Stimulated activated naive CD8-positive, alpha-beta T cell treated with anti-CD3 and anti-CD28 coated beads, Interleukin-15, Interleukin-2, amounts not matched to agents 100 ng/mL and 50 ng/mL, for 24 hours (primary cell): Measurements from ENCODE around the gene CCNL2.
"Not testable (repeated sequence)": the region's sequence is repeated elsewhere in the genome, so short reads cannot be mapped to it uniquely, and the experiment has no call there.

Experiments used
- H3K27ac Mint-ChIP-seq: one replicate; pipeline ENCODE4 v1.8.0; 2021; ENCODE audit warnings: mild to moderate bottlenecking, mixed read lengths
- H3K27me3 Mint-ChIP-seq: one replicate; pipeline ENCODE4 v1.8.0; 2021; ENCODE audit warnings: mixed read lengths
- H3K36me3 Mint-ChIP-seq: one replicate; pipeline ENCODE4 v1.8.0; 2021; ENCODE audit warnings: low read depth, mixed read lengths
- H3K4me1 Mint-ChIP-seq: one replicate; pipeline ENCODE4 v1.8.0; 2021; ENCODE audit warnings: low read depth, mixed read lengths
- H3K4me3 Mint-ChIP-seq: one replicate; pipeline ENCODE4 v1.8.0; 2021; ENCODE audit warnings: mild to moderate bottlenecking, mixed read lengths
- H3K9me3 Mint-ChIP-seq: one replicate; pipeline ENCODE4 v1.8.0; 2021; ENCODE audit warnings: mixed read lengths

CCNL2 gene

GRCh38 chr1:1435106-1435903 is 36.2 kb upstream of the CCNL2 start, which contains the start of gene VWA1:
Gene VWA1 (plus strand): TSS chr1:1435690. CDS start chr1:1435749, 59 bp downstream.
- H3K27me3 Mint-ChIP-seq = peaks cover 8% of the 10 kb centered on the region
- H3K27ac Mint-ChIP-seq = peak within 1 kb of the TSS; percentile 65
- H3K9me3 Mint-ChIP-seq = no peaks in the 10 kb centered on the region

GRCh38 chr1:1434824-1435105 is 35.6 kb upstream of the CCNL2 start:
- Mint-ChIP-seq H3K4me1 (peaks cover 20% of the 10 kb centered on the region), H3K27me3 (peaks cover 12% of the 10 kb centered on the region), H3K4me3 (peak overlapping the region; percentile 63), H3K36me3 (no peaks in the 10 kb centered on the region), H3K27ac (peak overlapping the region; percentile 65), H3K9me3 (no peaks in the 10 kb centered on the region)

More at GRCh38 chr1:1435106-1435903, 36.2 kb upstream of the CCNL2 start, which contains the start of gene VWA1:
- Mint-ChIP-seq H3K36me3 (no peaks in the 10 kb centered on the region), H3K4me3 (peak within 1 kb of the TSS; percentile 63), H3K4me1 (peaks cover 20% of the 10 kb centered on the region)

GRCh38 chr1:1434131-1434823 is 35.1 kb upstream of the CCNL2 start:
- Mint-ChIP-seq H3K9me3 (no peaks in the 10 kb centered on the region), H3K4me3 (no peak overlapping the region), H3K27me3 (peaks cover 17% of the 10 kb centered on the region), H3K4me1 (peaks cover 20% of the 10 kb centered on the region), H3K27ac (no peak overlapping the region), H3K36me3 (no peaks in the 10 kb centered on the region)

- Mint-ChIP-seq H3K36me3 (no peaks in the 10 kb centered on the region), H3K4me1 (peaks cover 20% of the 10 kb centered on the region), H3K4me3 (peak overlapping the region; percentile 51), H3K9me3 (no peaks in the 10 kb centered on the region), H3K27me3 (peaks cover 17% of the 10 kb centered on the region), H3K27ac (peak overlapping the region; percentile 55)
Observed at GRCh38 chr1:1433804-1434130, 34.6 kb upstream of the CCNL2 start.

- H3K36me3 Mint-ChIP-seq = no peaks in the 10 kb centered on the region
- H3K4me3 Mint-ChIP-seq = peak overlapping the region; percentile 51
- peaks cover 23% of the 10 kb centered on the region for H3K4me1 Mint-ChIP-seq
- H3K27me3 Mint-ChIP-seq = peaks cover 21% of the 10 kb centered on the region
- H3K27ac Mint-ChIP-seq = peak overlapping the region; percentile 55
- H3K9me3 Mint-ChIP-seq = no peaks in the 10 kb centered on the region
Observed at GRCh38 chr1:1432951-1433803, 34.0 kb upstream of the CCNL2 start.

- Mint-ChIP-seq H3K27ac (no peak overlapping the region), H3K27me3 (peaks cover 21% of the 10 kb centered on the region), H3K4me1 (peaks cover 23% of the 10 kb centered on the region), H3K9me3 (no peaks in the 10 kb centered on the region), H3K36me3 (no peaks in the 10 kb centered on the region), H3K4me3 (no peak overlapping the region)
Observed at GRCh38 chr1:1432274-1432950, 33.3 kb upstream of the CCNL2 start.

- H3K27ac Mint-ChIP-seq = no peak overlapping the region
- H3K4me1 Mint-ChIP-seq = peaks cover 23% of the 10 kb centered on the region
- peaks cover 21% of the 10 kb centered on the region for H3K27me3 Mint-ChIP-seq
- H3K36me3 Mint-ChIP-seq = no peaks in the 10 kb centered on the region
- H3K9me3 Mint-ChIP-seq = no peaks in the 10 kb centered on the region
- no peak overlapping the region for H3K4me3 Mint-ChIP-seq
Observed at GRCh38 chr1:1431845-1432273, 32.7 kb upstream of the CCNL2 start.

GRCh38 chr1:1430992-1431844 is 32.1 kb upstream of the CCNL2 start:
- Mint-ChIP-seq H3K9me3 (no peaks in the 10 kb centered on the region), H3K4me1 (peaks cover 22% of the 10 kb centered on the region), H3K27me3 (peaks cover 18% of the 10 kb centered on the region), H3K36me3 (no peaks in the 10 kb centered on the region), H3K4me3 (no peak overlapping the region), H3K27ac (no peak overlapping the region)

- Mint-ChIP-seq H3K4me1 (peaks cover 20% of the 10 kb centered on the region), H3K27ac (no peak overlapping the region), H3K4me3 (no peak overlapping the region), H3K27me3 (peaks cover 18% of the 10 kb centered on the region), H3K36me3 (no peaks in the 10 kb centered on the region), H3K9me3 (no peaks in the 10 kb centered on the region)
Observed at GRCh38 chr1:1430114-1430982, 31.2 kb upstream of the CCNL2 start.

GRCh38 chr1:1429671-1430073 is 30.5 kb upstream of the CCNL2 start:
- peaks cover 16% of the 10 kb centered on the region for H3K27me3 Mint-ChIP-seq
- no peaks in the 10 kb centered on the region for H3K36me3 Mint-ChIP-seq
- H3K9me3 Mint-ChIP-seq = no peaks in the 10 kb centered on the region
- no peak overlapping the region for H3K27ac Mint-ChIP-seq
- H3K4me3 Mint-ChIP-seq = no peak overlapping the region
- peaks cover 14% of the 10 kb centered on the region for H3K4me1 Mint-ChIP-seq

GRCh38 chr1:1428967-1429366 is 29.8 kb upstream of the CCNL2 start:
- H3K4me3 Mint-ChIP-seq, H3K9me3 Mint-ChIP-seq, H3K4me1 Mint-ChIP-seq, H3K36me3 Mint-ChIP-seq, H3K27ac Mint-ChIP-seq: not testable (repeated sequence)
- H3K27me3 Mint-ChIP-seq = peaks cover 16% of the 10 kb centered on the region

GRCh38 chr1:1428174-1428573 is 29.0 kb upstream of the CCNL2 start:
- peaks cover 17% of the 10 kb centered on the region for H3K27me3 Mint-ChIP-seq
- H3K4me3 Mint-ChIP-seq = peak overlapping the region; percentile 11

GRCh38 chr1:1427820-1428148 is 28.6 kb upstream of the CCNL2 start:
- no peak overlapping the region for H3K27ac Mint-ChIP-seq
- H3K27me3 Mint-ChIP-seq = peaks cover 21% of the 10 kb centered on the region
- peaks cover 9% of the 10 kb centered on the region for H3K4me1 Mint-ChIP-seq
- H3K4me3 Mint-ChIP-seq = no peak overlapping the region
- H3K36me3 Mint-ChIP-seq = no peaks in the 10 kb centered on the region
- H3K9me3 Mint-ChIP-seq = no peaks in the 10 kb centered on the region

More at GRCh38 chr1:1428174-1428573, 29.0 kb upstream of the CCNL2 start:
- H3K27ac Mint-ChIP-seq = no peak overlapping the region
- H3K9me3 Mint-ChIP-seq = no peaks in the 10 kb centered on the region
- peaks cover 5% of the 10 kb centered on the region for H3K4me1 Mint-ChIP-seq
- no peaks in the 10 kb centered on the region for H3K36me3 Mint-ChIP-seq
